AG04450 (cell line): ENCODE data around the gene PHC2. TPM values are rescaled to one million over a fixed set of nuclear protein-coding genes. Genes with fewer than 3 reads are reported as not detected.

Experiments used
- CTCF ChIA-PET: fragments of 300-600, 350-600 bp; formaldehyde crosslinking; extraction: SDS; loops from one replicate; lab custom pipeline; 2022; ENCODE audit warnings: antibody characterized with exemption, inconsistent platforms; lab: Charles Lee
- POLR2A ChIA-PET: fragments of 350-600 bp; formaldehyde crosslinking; extraction: SDS; loops from one replicate; lab custom pipeline; 2021; ENCODE audit warnings: antibody characterized with exemption, inconsistent platforms; lab: Yijun Ruan, JAX
- DNase-seq: peaks from one replicate; pipeline ENCODE4 v3.0.0-alpha.2; 2011; ENCODE audit warnings: low read depth, low spot score
- H3K27ac ChIP-seq: one replicate; pipeline ENCODE4 v1.5.1; 2012; ENCODE audit warnings: low read depth, low read length, control low read depth
- H3K27me3 ChIP-seq: one replicate; pipeline ENCODE4 v1.6.0; 2012; ENCODE audit warnings: low read length; ENCODE audit not compliant: control insufficient read depth, insufficient read depth
- H3K4me3 ChIP-seq: 2 replicates; pipeline ENCODE4 v1.5.1; 2011; ENCODE audit warnings: mild to moderate bottlenecking, low read depth, low read length, control low read depth
- H3K9me3 ChIP-seq: 2 replicates; pipeline ENCODE4 v1.5.1; 2012; ENCODE audit warnings: low read length; ENCODE audit not compliant: control insufficient read depth, insufficient read depth
- CTCF ChIP-seq: IDR thresholded peaks from 2 replicates; pipeline ENCODE4 v1.5.1; 2011; ENCODE audit warnings: low read depth, low read length, control low read depth, inconsistent platforms
- polyA plus RNA-seq: library from polyadenylated mRNA; depleted of rRNA; stranded (reverse); fragments of >200 nt; gene quantifications from 2 replicates; pipeline ENCODE4 v1.2.3, GENCODE V29; 2011

Gene PHC2
- polyA plus RNA-seq, 1 experiment, result 47.1 TPM

- Histone ChIP-seq H3K27me3 (no peaks in the 10 kb centered on the region), H3K9me3 (no peaks in the 10 kb centered on the region), H3K27ac (no peak overlapping the region), H3K4me3 (no peak overlapping the region)
- DNase-seq, result no peak
- ChIA-PET CTCF (interaction anchor here (0.9 to 1.7 kb wide), 4 partner anchors 8 to 167 kb away, joined by 3 to 12 read pairs (median 5); no protein-coding TSS in a partner anchor), POLR2A (no interaction called here)
- no peak for TF ChIP-seq CTCF
These were observed 30.2 kb upstream of the PHC2 start for GRCh38 chr1:33460947-33461629.

GRCh38 chr1:33460144-33460543, 29.2 kb upstream of the PHC2 start:
- no peak for DNase-seq
- no peak for TF ChIP-seq CTCF
- Histone ChIP-seq H3K27ac (no peak overlapping the region), H3K27me3 (no peaks in the 10 kb centered on the region), H3K4me3 (no peak overlapping the region), H3K9me3 (no peaks in the 10 kb centered on the region)
- CTCF ChIA-PET, result interaction anchor here (1.2 to 1.7 kb wide), 2 partner anchors 9 to 11 kb away, joined by 7 to 12 read pairs; no protein-coding TSS in a partner anchor
- POLR2A ChIA-PET, result no interaction called here

GRCh38 chr1:33459691-33460090, 28.8 kb upstream of the PHC2 start:
- ChIA-PET CTCF (interaction anchor here (1.6 to 1.7 kb wide), 2 partner anchors 8 to 12 kb away, joined by 6 to 12 read pairs; no protein-coding TSS in a partner anchor), POLR2A (interaction anchor here (0.6 kb wide), 1 partner anchor 86 kb away, joined by 3 read pairs; no protein-coding TSS in a partner anchor)
- no peaks in the 10 kb centered on the region; the same call in 1 of the 2 replicates for H3K9me3 ChIP-seq
- H3K4me3 ChIP-seq, result no peak overlapping the region
- TF ChIP-seq CTCF, result no peak
- no peak overlapping the region for H3K27ac ChIP-seq
- no peak for DNase-seq
- H3K27me3 ChIP-seq, result no peaks in the 10 kb centered on the region

- no peaks in the 10 kb centered on the region; the same call in 1 of the 2 replicates for H3K9me3 ChIP-seq
- ChIA-PET POLR2A (interaction anchor here (0.5 to 0.7 kb wide), 3 partner anchors 65 to 159 kb away, joined by 4 to 7 read pairs (median 4); no protein-coding TSS in a partner anchor), CTCF (interaction anchor here (0.6 to 2.7 kb wide), 25 partner anchors 9 to 953 kb away, joined by 3 to 24 read pairs (median 5); no protein-coding TSS in a partner anchor)
- TF ChIP-seq CTCF, result no peak
- no peaks in the 10 kb centered on the region for H3K27me3 ChIP-seq
- no peak overlapping the region for H3K27ac ChIP-seq
- H3K4me3 ChIP-seq, result no peak overlapping the region
- no peak for DNase-seq
These were observed 25.6 kb upstream of the PHC2 start for GRCh38 chr1:33456502-33456886.
